Testis (tissue), 3 donors: ENCODE measurements around the gene RCL1. TPM values are rescaled to one million over a fixed set of nuclear protein-coding genes. Genes with fewer than 3 reads are reported as not detected.

Experiments
- DNase-seq: peaks from one replicate; pipeline ENCODE4 v3.0.0-alpha.2; 2019
- H3K27ac ChIP-seq, 2 donors: fragments of 200-600 bp; sonication (generic); one replicate each; pipeline ENCODE4 v1.5.1; 2019
- H3K27me3 ChIP-seq: fragments of 200-600 bp; sonication (generic); one replicate; pipeline ENCODE4 v1.5.1; 2019
- H3K36me3 ChIP-seq: fragments of 200-600 bp; sonication (generic); one replicate; pipeline ENCODE4 v1.5.1; 2017; ENCODE audit warnings: low read depth; ENCODE audit errors: missing control alignments
- H3K4me1 ChIP-seq: fragments of 200-600 bp; sonication (generic); one replicate; pipeline ENCODE4 v1.5.1; 2019
- H3K4me3 ChIP-seq, 2 donors: fragments of 200-600 bp; sonication (generic); one replicate each; pipeline ENCODE4 v1.5.1; 2017 to 2019
- H3K9me3 ChIP-seq: fragments of 200-600 bp; sonication (generic); one replicate; pipeline ENCODE4 v1.5.1; 2017
- POLR2A ChIP-seq: fragments of 450-650 bp; IDR thresholded peaks from one replicate; pipeline ENCODE4 v1.6.1; 2017; ENCODE audit warnings: antibody characterized with exemption, mild to moderate bottlenecking, moderate library complexity
- WGBS, 2 donors: methylation state at CpG; one replicate each; pipeline ENCODE4 v1.1.5; 2018; 5-methylcytosine and 5-hydroxymethylcytosine counted together
- intact Hi-C: fragments of 100-400 bp; cut with DNase I; formaldehyde crosslinking; loops from one replicate; pipeline ENCODE4 v1.15.1; 2023; ENCODE audit warnings: low total_unique reads
- polyA plus RNA-seq: library from polyadenylated mRNA; stranded (reverse); fragments of 350-450 nt; fragmentation: Illumina TruSeq; extraction: RNeasy Lipid Tissue Mini Kit (QIAGEN cat#74804); gene quantifications from one replicate; pipeline ENCODE4 v1.2.3, GENCODE V29; 2014; ENCODE audit warnings: low read depth, low replicate concordance; ENCODE audit not compliant: insufficient read depth
- total RNA-seq, 2 donors: library from RNA; depleted of rRNA; stranded (reverse); fragments of >200 nt; gene quantifications; one replicate each; pipeline ENCODE4 v1.2.3, GENCODE V29; 2016
- TF ChIP-seq, protein P1 (sequence below), 3 experiments: fragments of 450-650 bp in 2 of 3; fragments of 200-600 bp in 1 of 3; sonication (generic) in 1 of 3; IDR thresholded peaks; one replicate each; pipeline ENCODE4 v1.5.1; 2016 to 2019; ENCODE audit warnings: antibody characterized with exemption in 3 of 3, mild to moderate bottlenecking in 2 of 3, moderate library complexity in 1 of 3

RCL1 gene
- total and polyA plus RNA-seq, 3 donors from 2014 or later: 27.2 to 37.9 (median 28.9) TPM

DNA sequence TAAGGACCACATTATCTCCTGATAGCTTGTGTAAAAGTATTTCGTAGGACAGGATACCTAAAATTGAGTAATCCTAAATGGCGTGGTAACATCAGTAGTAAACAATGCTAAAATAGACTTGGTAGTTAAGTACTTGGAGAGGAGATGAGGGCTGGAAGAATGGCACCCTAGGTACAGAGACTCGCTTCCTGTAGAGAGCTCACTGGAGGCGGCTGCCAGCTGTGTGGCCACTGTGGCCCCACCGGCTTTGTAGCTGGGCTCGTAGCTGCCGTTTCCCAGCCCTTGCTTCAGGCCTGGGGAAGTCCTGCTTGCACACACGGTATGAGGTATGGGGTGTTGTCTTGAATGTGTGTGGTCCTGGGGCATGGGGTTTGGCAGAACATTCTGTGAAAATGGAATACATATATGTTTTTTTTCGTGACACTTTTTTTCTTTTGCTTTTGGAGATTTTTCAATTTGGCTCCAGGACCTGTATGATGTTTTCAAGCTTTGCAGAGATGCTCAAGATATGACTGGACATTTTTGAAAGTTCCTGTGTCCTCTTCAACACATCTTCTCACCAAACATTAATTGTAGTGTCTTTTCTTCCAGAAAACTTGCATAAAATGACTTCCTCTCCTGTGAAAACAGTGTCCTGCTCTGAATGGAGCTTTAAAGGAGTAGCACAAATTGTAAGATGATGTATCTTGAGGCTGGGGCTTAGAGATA is 58.0 kb downstream of the RCL1 start:
- DNase-seq: peak; percentile 67
- H3K36me3 ChIP-seq: no peaks in the 10 kb centered on the region

DNA sequence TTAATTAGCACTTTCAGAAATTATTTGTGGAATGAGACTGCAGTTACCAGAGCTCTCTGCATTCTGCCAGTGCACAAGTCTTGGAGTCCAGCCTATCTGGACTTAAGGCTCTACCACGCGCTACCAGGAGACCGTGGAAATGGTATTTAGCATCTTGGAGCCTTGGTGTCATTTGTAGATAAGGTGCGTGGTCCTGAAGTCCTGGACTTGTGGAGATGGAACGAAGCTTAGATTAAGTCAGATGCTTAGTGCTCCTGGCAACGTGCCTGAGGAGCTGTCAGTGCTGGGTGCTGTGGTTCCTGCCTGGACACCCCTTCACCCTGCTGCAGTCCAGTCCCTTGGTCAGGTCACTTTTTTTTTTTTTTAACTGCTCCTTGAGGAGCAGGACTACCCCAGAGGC is 59.7 kb downstream of the RCL1 start:
- H3K4me3 ChIP-seq: no peak overlapping the region
- peak overlapping the region in 1 of 2 donors; percentile 5 for H3K27ac ChIP-seq
- H3K36me3 ChIP-seq: no peaks in the 10 kb centered on the region
- H3K27me3 ChIP-seq: no peaks in the 10 kb centered on the region
- no peak for DNase-seq
- no peaks in the 10 kb centered on the region for H3K9me3 ChIP-seq
- peaks cover 27% of the 10 kb centered on the region for H3K4me1 ChIP-seq
- intact Hi-C loops: no loop called here
- TF ChIP-seq, protein P1, sequence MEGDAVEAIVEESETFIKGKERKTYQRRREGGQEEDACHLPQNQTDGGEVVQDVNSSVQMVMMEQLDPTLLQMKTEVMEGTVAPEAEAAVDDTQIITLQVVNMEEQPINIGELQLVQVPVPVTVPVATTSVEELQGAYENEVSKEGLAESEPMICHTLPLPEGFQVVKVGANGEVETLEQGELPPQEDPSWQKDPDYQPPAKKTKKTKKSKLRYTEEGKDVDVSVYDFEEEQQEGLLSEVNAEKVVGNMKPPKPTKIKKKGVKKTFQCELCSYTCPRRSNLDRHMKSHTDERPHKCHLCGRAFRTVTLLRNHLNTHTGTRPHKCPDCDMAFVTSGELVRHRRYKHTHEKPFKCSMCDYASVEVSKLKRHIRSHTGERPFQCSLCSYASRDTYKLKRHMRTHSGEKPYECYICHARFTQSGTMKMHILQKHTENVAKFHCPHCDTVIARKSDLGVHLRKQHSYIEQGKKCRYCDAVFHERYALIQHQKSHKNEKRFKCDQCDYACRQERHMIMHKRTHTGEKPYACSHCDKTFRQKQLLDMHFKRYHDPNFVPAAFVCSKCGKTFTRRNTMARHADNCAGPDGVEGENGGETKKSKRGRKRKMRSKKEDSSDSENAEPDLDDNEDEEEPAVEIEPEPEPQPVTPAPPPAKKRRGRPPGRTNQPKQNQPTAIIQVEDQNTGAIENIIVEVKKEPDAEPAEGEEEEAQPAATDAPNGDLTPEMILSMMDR (IDR thresholded peaks at IDR 0.05): no peak
- TF ChIP-seq POLR2A: no peak
- 70 to 82% methylated on average over 6 of the region's 6 CpGs for WGBS, 2 donors

More for the DNA sequence above, 58.0 kb downstream of the RCL1 start:
- peaks cover 17% of the 10 kb centered on the region for H3K4me1 ChIP-seq
- TF ChIP-seq, protein P1 (IDR thresholded peaks at IDR 0.05): no peak
- no peak for TF ChIP-seq POLR2A
- H3K9me3 ChIP-seq: no peaks in the 10 kb centered on the region
- peak overlapping the region; percentile 21 to 70 for H3K27ac ChIP-seq
- H3K27me3 ChIP-seq: no peaks in the 10 kb centered on the region
- intact Hi-C loops: no loop called here
- H3K4me3 ChIP-seq: no peak overlapping the region
- 48 to 56% methylated on average over 8 to 9 of the region's 9 CpGs for WGBS, 2 donors

DNA sequence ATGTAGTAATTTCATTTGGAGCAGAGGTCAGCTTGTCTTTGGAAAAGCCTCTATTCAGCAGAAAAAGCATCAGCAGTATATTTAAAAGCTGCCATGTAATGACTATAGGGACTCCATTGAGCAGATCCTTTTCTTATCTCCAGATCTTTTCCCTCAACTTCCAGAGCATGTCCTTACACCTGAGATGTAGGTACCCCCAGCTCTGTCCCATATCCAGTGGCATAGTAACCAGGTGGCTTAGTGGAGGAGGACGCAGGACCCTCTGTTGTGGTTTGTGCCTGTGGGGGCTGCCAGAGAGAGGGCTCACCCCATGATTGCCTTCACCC is 61.5 kb downstream of the RCL1 start:
- intact Hi-C loops: no loop called here
- no peak for TF ChIP-seq POLR2A
- TF ChIP-seq, protein P1 (IDR thresholded peaks at IDR 0.05): no peak
- Histone ChIP-seq H3K4me3 (no peak overlapping the region), H3K36me3 (no peaks in the 10 kb centered on the region), H3K4me1 (peaks cover 17% of the 10 kb centered on the region), H3K27me3 (no peaks in the 10 kb centered on the region), H3K27ac (peak overlapping the region in 1 of 2 donors; percentile 77), H3K9me3 (no peaks in the 10 kb centered on the region)
- 86 to 100% methylated on average over 1 of the region's 1 CpG for WGBS, 2 donors
- DNase-seq: no peak

DNA sequence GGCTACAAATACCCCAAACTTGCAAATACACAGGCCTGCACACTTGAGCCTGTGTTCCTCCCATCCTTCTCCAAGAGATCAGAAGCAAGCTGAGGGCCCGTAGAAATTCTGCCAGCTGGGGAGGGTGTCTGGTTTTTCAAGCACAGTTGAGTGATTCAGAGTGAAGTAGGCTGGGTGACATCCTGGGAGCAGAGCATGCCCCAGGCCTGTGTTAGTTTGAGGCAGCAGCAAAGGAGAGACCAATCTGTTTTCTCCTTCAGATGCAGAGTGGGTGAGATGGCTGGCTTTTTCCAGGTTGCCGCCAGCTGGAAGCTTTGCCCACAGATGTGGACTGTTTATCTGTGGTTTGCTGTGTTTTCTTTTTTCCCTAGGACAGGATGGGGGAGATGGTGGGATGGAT is 63.1 kb downstream of the RCL1 start:
- H3K36me3 ChIP-seq: no peaks in the 10 kb centered on the region
- peak overlapping the region; percentile 14 to 77 for H3K27ac ChIP-seq
- 49 to 56% methylated on average over 2 of the region's 2 CpGs for WGBS, 2 donors
- H3K9me3 ChIP-seq: no peaks in the 10 kb centered on the region
- TF ChIP-seq, protein P1 (IDR thresholded peaks at IDR 0.05): no peak
- TF ChIP-seq POLR2A: no peak
- H3K4me3 ChIP-seq: no peak overlapping the region
- peak; percentile 52 for DNase-seq
- H3K4me1 ChIP-seq: peaks cover 13% of the 10 kb centered on the region
- no peaks in the 10 kb centered on the region for H3K27me3 ChIP-seq
- intact Hi-C loops: no loop called here
